Astrocyte (in vitro differentiated cells and primary cell): Measurements from ENCODE around the gene HSPH1.

ENCODE experiments used
- EZH2 ChIP-seq: IDR thresholded peaks from 2 replicates; pipeline ENCODE4 v1.6.1; 2012; ENCODE audit warnings: mild to moderate bottlenecking, low read length, inconsistent platforms; ENCODE audit not compliant: insufficient read depth
- TF ChIP-seq, protein P1 (sequence below): IDR thresholded peaks from 2 replicates; pipeline ENCODE4 v1.5.1; 2011; ENCODE audit warnings: low read depth, mild to moderate bottlenecking, inconsistent platforms, low read length, moderate library complexity; ENCODE audit not compliant: insufficient read depth

DNA sequence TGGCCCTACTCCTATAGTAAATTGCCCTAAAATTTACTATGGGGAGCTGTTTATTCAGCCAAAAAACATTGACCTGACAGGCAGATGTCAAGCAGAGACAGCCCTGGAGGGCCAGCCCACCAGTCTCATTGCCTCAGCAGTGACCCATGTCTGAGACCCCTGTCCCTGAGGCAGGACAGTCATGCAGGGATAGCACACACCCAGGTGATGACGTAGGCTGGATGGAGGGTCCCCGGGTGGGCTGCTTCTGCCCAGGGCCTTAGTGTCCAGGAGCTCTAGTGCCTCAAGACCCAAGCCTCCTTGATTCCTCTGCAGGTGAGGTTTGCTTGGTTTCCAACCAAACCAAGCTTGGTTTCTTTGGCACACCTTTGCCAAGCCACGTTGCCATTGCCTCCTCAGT, 72.1 kb downstream of the HSPH1 start:
- TF ChIP-seq, protein P1, sequence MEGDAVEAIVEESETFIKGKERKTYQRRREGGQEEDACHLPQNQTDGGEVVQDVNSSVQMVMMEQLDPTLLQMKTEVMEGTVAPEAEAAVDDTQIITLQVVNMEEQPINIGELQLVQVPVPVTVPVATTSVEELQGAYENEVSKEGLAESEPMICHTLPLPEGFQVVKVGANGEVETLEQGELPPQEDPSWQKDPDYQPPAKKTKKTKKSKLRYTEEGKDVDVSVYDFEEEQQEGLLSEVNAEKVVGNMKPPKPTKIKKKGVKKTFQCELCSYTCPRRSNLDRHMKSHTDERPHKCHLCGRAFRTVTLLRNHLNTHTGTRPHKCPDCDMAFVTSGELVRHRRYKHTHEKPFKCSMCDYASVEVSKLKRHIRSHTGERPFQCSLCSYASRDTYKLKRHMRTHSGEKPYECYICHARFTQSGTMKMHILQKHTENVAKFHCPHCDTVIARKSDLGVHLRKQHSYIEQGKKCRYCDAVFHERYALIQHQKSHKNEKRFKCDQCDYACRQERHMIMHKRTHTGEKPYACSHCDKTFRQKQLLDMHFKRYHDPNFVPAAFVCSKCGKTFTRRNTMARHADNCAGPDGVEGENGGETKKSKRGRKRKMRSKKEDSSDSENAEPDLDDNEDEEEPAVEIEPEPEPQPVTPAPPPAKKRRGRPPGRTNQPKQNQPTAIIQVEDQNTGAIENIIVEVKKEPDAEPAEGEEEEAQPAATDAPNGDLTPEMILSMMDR: no peak
- no peak for TF ChIP-seq EZH2
